H1 (cell line): ENCODE data around the gene PGAP3. TPM values are rescaled to one million over a fixed set of nuclear protein-coding genes. Genes with fewer than 3 reads are reported as not detected.

Source experiments
- CEBPB ChIP-seq: IDR thresholded peaks from 2 replicates; pipeline ENCODE4 v1.6.1; 2012; ENCODE audit warnings: low read depth, low read length
- JUN ChIP-seq: IDR thresholded peaks from 2 replicates; pipeline ENCODE4 v1.6.1; 2011; ENCODE audit warnings: low read depth, mild to moderate bottlenecking, improper control_type of control experiment, low read length
- polyA plus RNA-seq, 7 experiments: library from polyadenylated mRNA; depleted of rRNA in 3 of 7; stranded (reverse) in 5 of 7; unstranded in 2 of 7; fragments of >200 nt in 5 of 7; fragments of 200-250 nt in 2 of 7; gene quantifications; 1 replicate in 5 of 7; 2 replicates in 1 of 7; 4 replicates in 1 of 7; pipeline versions ENCODE4 v1.2.1 to v1.2.3, GENCODE V29; 2011 to 2013; ENCODE audit warnings: missing spikeins in 2 of 7, mixed read lengths in 2 of 7
- total RNA-seq: library from RNA; stranded (reverse); fragmentation: NEBNext Ultra II Directional; extraction: Animal tissue kit (Norgen Biotek cat#: 25700); gene quantifications from 2 replicates; pipeline ENCODE4 v1.2.1, GENCODE V29; 2021

Gene PGAP3
- total and polyA plus RNA-seq, 2 of the 8 experiments (the other 6 are each of a cell fraction or from before 2014, with no cell fraction given): 21.0 to 30.7 TPM

GRCh38 chr17:39669897-39670735 lies 17.7 kb downstream of the PGAP3 start (continued):
- no peak for TF ChIP-seq JUN
- TF ChIP-seq CEBPB: no peak
